ENCODE results near the gene INTS7. TPM values are rescaled to one million over a fixed set of nuclear protein-coding genes. Genes with fewer than 3 reads are reported as not detected.

The INTS7 gene
- total and polyA plus RNA-seq, 12 donors, result 4.4 to 11.6 (median 8.5) TPM

- DNase-seq (no peak), ATAC-seq (no peak)
- no peak overlapping the region for H3K4me3 ChIP-seq
- 97 to 98% methylated on average over 2 of the region's 2 CpGs for WGBS, 2 donors
- peaks cover 0 to 46% (median 0%) of the 10 kb centered on the region in 9 donors for H3K36me3 ChIP-seq
- peaks cover 0 to 16% (median 0%) of the 10 kb centered on the region in 9 donors for H3K4me1 ChIP-seq
- H3K27me3 ChIP-seq, result no peaks in the 10 kb centered on the region
- intact Hi-C loops (cut with DNase I), result no loop called here
- H3K27ac ChIP-seq, result no peak overlapping the region
- peaks cover 0 to 4% (median 0%) of the 10 kb centered on the region in 11 donors for H3K9me3 ChIP-seq
- no peak for TF ChIP-seq CTCF (IDR thresholded peaks at IDR 0.05)
Measured at GRCh38 chr1:211952299-211952698, 83.1 kb downstream of the INTS7 start.

- DNase-seq (no peak), ATAC-seq (no peak)
- Histone ChIP-seq H3K27ac (no peak overlapping the region), H3K9me3 (peaks cover 0 to 4% (median 0%) of the 10 kb centered on the region in 11 donors), H3K36me3 (peaks cover 0 to 42% (median 0%) of the 10 kb centered on the region in 9 donors), H3K27me3 (no peaks in the 10 kb centered on the region), H3K4me1 (peaks cover 0 to 16% (median 0%) of the 10 kb centered on the region in 9 donors), H3K4me3 (no peak overlapping the region)
- no peak for TF ChIP-seq CTCF (IDR thresholded peaks at IDR 0.05)
- intact Hi-C loops (cut with DNase I), result no loop called here
Measured at GRCh38 chr1:211951856-211952255, 83.5 kb downstream of the INTS7 start.

GRCh38 chr1:211948377-211948776 lies 87.0 kb downstream of the INTS7 start:
- no peak for TF ChIP-seq CTCF (IDR thresholded peaks at IDR 0.05)
- Histone ChIP-seq H3K9me3 (no peaks in the 10 kb centered on the region), H3K4me1 (peaks cover 0 to 16% (median 0%) of the 10 kb centered on the region in 9 donors), H3K27ac (no peak overlapping the region), H3K27me3 (no peaks in the 10 kb centered on the region), H3K4me3 (no peak overlapping the region), H3K36me3 (peaks cover 0 to 56% (median 0%) of the 10 kb centered on the region in 9 donors)
- WGBS, 2 donors, result 97% methylated on average over 5 of the region's 5 CpGs
- intact Hi-C loops (cut with DNase I), result loop anchor here in 3 of 10 donors (10.0 kb wide), 3 partner anchors 244 to 264 kb away; no protein-coding TSS in a partner anchor
- DNase-seq, result no peak
- ATAC-seq, result no peak

GRCh38 chr1:211947396-211948295 lies 87.7 kb downstream of the INTS7 start:
- peaks cover 0 to 63% (median 0%) of the 10 kb centered on the region in 9 donors for H3K36me3 ChIP-seq
- H3K27ac ChIP-seq, result no peak overlapping the region
- peaks cover 0 to 16% (median 0%) of the 10 kb centered on the region in 9 donors for H3K4me1 ChIP-seq
- H3K27me3 ChIP-seq, result no peaks in the 10 kb centered on the region
- DNase-seq (no peak), ATAC-seq (no peak)
- intact Hi-C loops (cut with DNase I), result loop anchor here in 3 of 10 donors (10.0 kb wide), 3 partner anchors 243 to 263 kb away; no protein-coding TSS in a partner anchor
- no peaks in the 10 kb centered on the region for H3K9me3 ChIP-seq
- H3K4me3 ChIP-seq, result no peak overlapping the region
- WGBS, 2 donors, result 76 to 78% methylated on average over 11 of the region's 11 CpGs
- no peak for TF ChIP-seq CTCF (IDR thresholded peaks at IDR 0.05)
